Stomach (tissue), 4 donors: Measurements from ENCODE around the gene ATG7.
"Not testable (repeated sequence)": the region's sequence is repeated elsewhere in the genome, so short reads cannot be mapped to it uniquely, and the experiment has no call there.

Experiments used
- CTCF ChIP-seq, 7 experiments: fragments of 450-650 bp in 4 of 7; fragments of 200-600 bp in 3 of 7; sonication (generic) in 3 of 7; IDR thresholded peaks; one replicate each; pipeline ENCODE4 v1.5.1; 2016 to 2019; ENCODE audit warnings: antibody characterized with exemption in 7 of 7, control low read depth in 2 of 7, mild to moderate bottlenecking in 1 of 7
- EP300 ChIP-seq: sonication (generic); formaldehyde crosslinking; IDR thresholded peaks from one replicate; pipeline ENCODE4 v1.6.1; 2017; ENCODE audit warnings: antibody characterized with exemption
- POLR2A ChIP-seq, 4 donors: fragments of 450-650 bp; IDR thresholded peaks; one replicate each; pipeline ENCODE4 v1.6.1; 2016; ENCODE audit warnings: antibody characterized with exemption in 4 of 4, control low read depth in 2 of 4, mild to moderate bottlenecking in 1 of 4, moderate library complexity in 1 of 4
- POLR2AphosphoS5 ChIP-seq, 3 donors: sonication (generic); formaldehyde crosslinking; IDR thresholded peaks; one replicate each; pipeline ENCODE4 v1.6.1; 2016; ENCODE audit warnings: antibody characterized with exemption in 3 of 3

- not testable (repeated sequence) for TF ChIP-seq POLR2A (IDR thresholded peaks at IDR 0.05); CTCF (IDR thresholded peaks at IDR 0.05); POLR2AphosphoS5 (IDR thresholded peaks at IDR 0.05); EP300
Measured at GRCh38 chr3:11488356-11488755, 216.2 kb downstream of the ATG7 start.
